ENCODE results near the gene ZNF565.
"Not testable (repeated sequence)": the region's sequence is repeated elsewhere in the genome, so short reads cannot be mapped to it uniquely, and the experiment has no call there.

Gene ZNF565

GRCh38 chr19:36210497-36210896 lies 4.0 kb downstream of the ZNF565 start:
- DNase-seq, result no peak

GRCh38 chr19:36209372-36209771 lies 5.1 kb downstream of the ZNF565 start:
- DNase-seq, result no peak

DNA sequence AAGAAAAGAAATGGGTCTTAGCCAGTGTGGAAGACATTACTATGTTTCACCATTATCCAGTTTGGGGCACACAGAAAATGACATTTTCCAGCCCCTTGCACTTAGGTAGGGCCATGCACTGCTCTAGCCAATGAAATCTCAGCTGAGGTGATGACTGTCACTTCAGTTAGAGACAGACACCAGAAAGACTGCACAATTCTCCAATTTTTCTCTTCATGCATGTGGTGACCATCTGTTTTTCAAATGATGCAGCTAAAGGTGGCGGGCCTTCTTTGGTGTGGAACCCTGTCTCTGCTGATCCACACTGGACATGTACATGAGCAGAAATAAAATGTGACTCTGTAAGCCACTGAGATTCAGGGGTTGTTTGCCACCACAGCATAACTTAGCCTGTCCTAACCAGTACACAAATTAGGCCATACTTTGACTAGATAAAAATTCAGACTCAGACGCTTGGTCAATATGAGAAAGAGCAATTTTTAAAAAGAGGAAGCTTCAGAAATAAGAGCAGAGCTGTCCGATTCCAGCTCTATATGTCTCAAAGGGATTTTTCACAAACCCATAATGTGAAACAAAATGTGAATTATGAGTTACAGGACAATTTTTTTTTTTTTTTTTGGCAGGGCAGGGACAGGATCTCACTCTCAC lies 6.7 kb downstream of the ZNF565 start:
- no peak for DNase-seq

DNA sequence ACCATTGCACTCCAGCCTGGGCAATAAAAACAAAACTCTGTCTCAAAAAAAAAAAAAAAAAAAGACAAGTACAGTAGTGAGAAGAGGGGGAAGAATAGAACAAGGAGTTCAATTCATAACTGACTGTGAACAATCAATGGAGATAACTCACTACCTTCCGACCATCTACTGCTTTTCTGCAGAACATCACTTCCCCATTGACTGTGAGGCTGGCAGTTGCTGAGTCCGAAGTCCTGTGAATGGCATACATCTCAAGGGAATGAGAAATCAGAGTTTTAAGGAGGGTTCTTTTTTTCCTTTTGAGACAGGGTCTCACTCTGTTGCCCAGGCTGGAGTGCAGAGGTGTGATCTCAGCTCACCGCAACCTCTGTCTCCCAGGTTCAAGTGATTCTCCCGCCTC lies 11.2 kb downstream of the ZNF565 start:
- DNase-seq, result no peak

DNA sequence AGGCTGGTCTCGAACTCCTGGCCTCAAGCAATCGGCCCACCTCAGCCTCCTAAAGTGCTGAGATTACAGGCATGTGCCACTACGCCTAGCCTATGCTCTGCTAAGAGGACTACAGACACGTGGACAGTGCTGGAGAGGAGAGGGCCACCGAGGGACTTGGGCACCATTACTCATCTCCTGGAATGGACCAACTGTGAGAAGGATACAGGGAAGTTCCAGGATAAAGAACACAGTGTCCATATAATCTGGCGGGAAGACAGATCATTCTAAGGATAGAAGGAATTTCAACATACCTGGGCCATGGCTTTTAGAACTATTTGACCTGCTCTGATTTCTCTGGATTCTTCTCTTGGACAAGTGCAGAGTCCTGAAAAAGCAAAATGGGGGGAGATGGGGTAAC lies 12.8 kb downstream of the ZNF565 start:
- no peak for DNase-seq

GRCh38 chr19:36198119-36198518 lies 16.3 kb downstream of the ZNF565 start:
- no peak for DNase-seq

GRCh38 chr19:36196249-36196648 lies 18.2 kb downstream of the ZNF565 start:
- no peak for DNase-seq

DNA sequence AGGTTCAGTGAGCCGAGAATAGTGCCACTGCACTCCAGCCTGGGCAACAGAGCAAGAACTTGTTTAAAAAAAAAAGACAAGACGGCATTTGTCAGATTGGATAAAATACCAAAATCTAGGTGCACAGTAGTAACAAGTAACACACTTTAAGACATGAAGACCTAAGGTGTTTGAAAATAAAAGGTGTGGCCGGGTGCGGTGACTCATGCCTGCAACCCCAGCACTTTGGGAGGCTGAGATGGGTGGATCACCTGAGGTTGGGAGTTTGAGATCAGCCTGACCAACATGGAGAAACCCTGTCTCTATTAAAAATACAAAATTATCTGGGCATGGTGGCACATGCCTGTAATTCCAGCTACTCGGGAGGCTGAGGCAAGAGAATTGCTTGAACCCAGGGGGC lies 27.7 kb downstream of the ZNF565 start:
- DNase-seq, result not testable (repeated sequence)

GRCh38 chr19:36183245-36183628 lies 31.2 kb downstream of the ZNF565 start:
- DNase-seq, result no peak

GRCh38 chr19:36182612-36183244 lies 31.7 kb downstream of the ZNF565 start:
- no peak for DNase-seq

- DNase-seq, result not testable (repeated sequence)
These were observed 35.4 kb downstream of the ZNF565 start for GRCh38 chr19:36179077-36179476.

DNA sequence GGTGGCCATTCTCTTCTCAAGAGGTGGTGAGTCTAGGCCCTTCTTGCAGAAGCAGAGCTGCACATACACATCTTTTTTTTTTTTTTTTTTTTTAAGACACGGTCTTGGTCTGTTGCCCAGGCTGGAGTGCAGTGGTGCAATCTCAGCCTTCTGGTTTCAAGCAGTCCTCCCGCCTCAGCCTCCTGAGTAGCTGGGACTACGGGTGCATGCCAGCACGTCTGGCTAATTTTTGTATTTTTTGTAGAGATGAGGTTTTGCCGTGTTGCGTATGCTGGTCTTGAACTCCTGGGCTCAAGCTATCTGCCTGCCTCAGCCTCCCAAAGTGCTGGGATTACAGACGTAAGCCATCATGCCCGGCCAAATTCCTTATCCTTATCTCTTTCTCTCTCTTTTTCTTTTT lies 40.6 kb downstream of the ZNF565 start:
- DNase-seq, result not testable (repeated sequence)

GRCh38 chr19:36172852-36173251 lies 41.6 kb downstream of the ZNF565 start:
- DNase-seq, result no peak

GRCh38 chr19:36169084-36169760 lies 45.2 kb downstream of the ZNF565 start:
- DNase-seq, result no peak

DNA sequence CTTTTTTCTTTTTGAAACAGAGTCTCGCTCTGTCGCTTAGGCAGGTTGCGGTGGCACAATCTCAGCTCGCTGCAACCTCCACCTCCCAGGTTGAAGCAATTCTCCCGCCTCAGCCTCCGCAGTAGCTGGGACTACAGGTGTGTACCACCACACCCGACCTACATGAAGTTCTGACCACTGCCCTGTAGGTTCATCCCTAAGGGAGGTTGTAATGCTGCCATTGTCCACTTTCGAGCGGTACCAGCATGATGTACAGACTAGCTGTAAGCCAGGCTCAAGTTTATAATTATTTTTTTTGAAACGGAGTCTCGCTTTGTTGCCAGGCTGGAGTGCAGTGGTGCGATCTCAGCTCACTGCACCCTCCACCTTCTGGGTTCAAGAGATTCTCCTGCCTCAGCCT lies 50.7 kb downstream of the ZNF565 start:
- DNase-seq, result no peak

GRCh38 chr19:36160821-36161596 lies 53.5 kb downstream of the ZNF565 start:
- no peak for DNase-seq

- DNase-seq, result no peak
These were observed 61.3 kb downstream of the ZNF565 start for GRCh38 chr19:36153126-36153525.

- DNase-seq, result no peak
These were observed 61.9 kb downstream of the ZNF565 start, which contains the start of gene COX7A1 for GRCh38 chr19:36152352-36153091. Gene COX7A1, minus strand, starts transcription at chr19:36152447. Its CDS starts 40 bp downstream, at chr19:36152407.

GRCh38 chr19:36152019-36152351 lies 62.5 kb downstream of the ZNF565 start:
- DNase-seq, result no peak

GRCh38 chr19:36151144-36152018 lies 63.1 kb downstream of the ZNF565 start:
- no peak for DNase-seq

DNA sequence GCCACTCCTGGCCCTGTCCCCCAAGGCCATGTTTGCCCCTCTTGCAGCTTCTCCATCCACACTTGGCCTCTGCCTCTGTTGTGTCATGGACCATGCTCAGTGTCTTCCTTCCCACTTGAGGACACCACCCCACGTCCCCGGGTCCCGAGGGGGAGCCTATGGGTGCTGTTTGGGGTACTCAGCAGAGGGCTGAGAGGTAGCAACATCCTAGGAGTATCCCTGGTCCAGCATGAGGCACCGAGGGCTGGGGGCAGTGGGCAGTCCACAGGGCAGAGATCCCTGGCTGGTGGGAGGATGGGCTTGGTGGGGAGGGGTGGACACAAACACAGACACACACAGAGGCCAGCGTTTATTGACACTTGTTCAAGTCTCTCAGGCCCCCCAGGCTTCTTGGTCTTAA lies 63.9 kb downstream of the ZNF565 start:
- DNase-seq, result no peak

All from activated naive CD4-positive, alpha-beta T cell treated with anti-CD3 and anti-CD28 coated beads, Interleukin-2, amount 50 U/mL, for 16 hours (primary cell).